Measurements from ENCODE around the gene CNTN4.

The CNTN4 gene

GRCh38 chr3:2375376-2375775 is 276.7 kb downstream of the CNTN4 start:
- no peak for DNase-seq
- in situ Hi-C loops (cut with HindIII; ENCODE audit: low pct_ligation_motif_present, low sequenced_read_pairs), result no loop called here
- H3K27me3 ChIP-seq (replicated peaks), result no peaks in the 10 kb centered on the region
- H3K27ac ChIP-seq, result no peak overlapping the region
- H3K36me3 ChIP-seq (replicated peaks), result no peaks in the 10 kb centered on the region
- no peak for TF ChIP-seq CTCF (IDR thresholded peaks at IDR 0.05; ENCODE audit: low read depth, low read length, missing control alignments)
- H3K4me3 ChIP-seq (ENCODE audit: low read depth, low read length), result no peak overlapping the region

- in situ Hi-C loops (cut with HindIII; ENCODE audit: low pct_ligation_motif_present, low sequenced_read_pairs), result no loop called here
- no peaks in the 10 kb centered on the region for H3K36me3 ChIP-seq (replicated peaks)
- TF ChIP-seq CTCF (IDR thresholded peaks at IDR 0.05; ENCODE audit: low read depth, low read length, missing control alignments), result no peak
- DNase-seq, result no peak
- H3K27me3 ChIP-seq (replicated peaks), result no peaks in the 10 kb centered on the region
- no peak overlapping the region for H3K4me3 ChIP-seq (ENCODE audit: low read depth, low read length)
- no peak overlapping the region for H3K27ac ChIP-seq
Observed at GRCh38 chr3:2377281-2377680, 278.6 kb downstream of the CNTN4 start.

- Histone ChIP-seq H3K27me3 (replicated peaks) (no peaks in the 10 kb centered on the region), H3K4me3 (ENCODE audit: low read depth, low read length) (no peak overlapping the region), H3K36me3 (replicated peaks) (no peaks in the 10 kb centered on the region), H3K27ac (no peak overlapping the region)
- no peak for DNase-seq
- in situ Hi-C loops (cut with HindIII; ENCODE audit: low pct_ligation_motif_present, low sequenced_read_pairs), result no loop called here
- TF ChIP-seq CTCF (IDR thresholded peaks at IDR 0.05; ENCODE audit: low read depth, low read length, missing control alignments), result no peak
Observed at GRCh38 chr3:2390926-2391532, 292.4 kb downstream of the CNTN4 start.

GRCh38 chr3:2391896-2392295 is 293.2 kb downstream of the CNTN4 start:
- Histone ChIP-seq H3K27ac (no peak overlapping the region), H3K4me3 (ENCODE audit: low read depth, low read length) (no peak overlapping the region), H3K27me3 (replicated peaks) (no peaks in the 10 kb centered on the region), H3K36me3 (replicated peaks) (no peaks in the 10 kb centered on the region)
- TF ChIP-seq CTCF (IDR thresholded peaks at IDR 0.05; ENCODE audit: low read depth, low read length, missing control alignments), result no peak
- no peak for DNase-seq
- in situ Hi-C loops (cut with HindIII; ENCODE audit: low pct_ligation_motif_present, low sequenced_read_pairs), result no loop called here

- TF ChIP-seq CTCF (IDR thresholded peaks at IDR 0.05; ENCODE audit: low read depth, low read length, missing control alignments), result no peak
- no peak for DNase-seq
- in situ Hi-C loops (cut with HindIII; ENCODE audit: low pct_ligation_motif_present, low sequenced_read_pairs), result no loop called here
- no peak overlapping the region for H3K4me3 ChIP-seq (ENCODE audit: low read depth, low read length)
- no peaks in the 10 kb centered on the region for H3K36me3 ChIP-seq (replicated peaks)
- no peak overlapping the region for H3K27ac ChIP-seq
- H3K27me3 ChIP-seq (replicated peaks), result no peaks in the 10 kb centered on the region
Observed at GRCh38 chr3:2392981-2393380, 294.3 kb downstream of the CNTN4 start.

- DNase-seq, result no peak
- no peak for TF ChIP-seq CTCF (IDR thresholded peaks at IDR 0.05; ENCODE audit: low read depth, low read length, missing control alignments)
- Histone ChIP-seq H3K27ac (no peak overlapping the region), H3K36me3 (replicated peaks) (no peaks in the 10 kb centered on the region), H3K27me3 (replicated peaks) (no peaks in the 10 kb centered on the region), H3K4me3 (ENCODE audit: low read depth, low read length) (no peak overlapping the region)
- in situ Hi-C loops (cut with HindIII; ENCODE audit: low pct_ligation_motif_present, low sequenced_read_pairs), result no loop called here
Observed at GRCh38 chr3:2415083-2415482, 316.4 kb downstream of the CNTN4 start.

Measured in brain microvascular endothelial cell (primary cell).